Activated T-helper 1 cell treated with Interleukin-2 at 50 U/mL for 16 hours (primary cell): ENCODE data around the gene RIT1.

Experiments used
- DNase-seq: peaks from one replicate; pipeline ENCODE4 v3.0.0-alpha.2; 2020; ENCODE audit warnings: low read depth

The RIT1 gene, protein sequence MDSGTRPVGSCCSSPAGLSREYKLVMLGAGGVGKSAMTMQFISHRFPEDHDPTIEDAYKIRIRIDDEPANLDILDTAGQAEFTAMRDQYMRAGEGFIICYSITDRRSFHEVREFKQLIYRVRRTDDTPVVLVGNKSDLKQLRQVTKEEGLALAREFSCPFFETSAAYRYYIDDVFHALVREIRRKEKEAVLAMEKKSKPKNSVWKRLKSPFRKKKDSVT

DNA sequence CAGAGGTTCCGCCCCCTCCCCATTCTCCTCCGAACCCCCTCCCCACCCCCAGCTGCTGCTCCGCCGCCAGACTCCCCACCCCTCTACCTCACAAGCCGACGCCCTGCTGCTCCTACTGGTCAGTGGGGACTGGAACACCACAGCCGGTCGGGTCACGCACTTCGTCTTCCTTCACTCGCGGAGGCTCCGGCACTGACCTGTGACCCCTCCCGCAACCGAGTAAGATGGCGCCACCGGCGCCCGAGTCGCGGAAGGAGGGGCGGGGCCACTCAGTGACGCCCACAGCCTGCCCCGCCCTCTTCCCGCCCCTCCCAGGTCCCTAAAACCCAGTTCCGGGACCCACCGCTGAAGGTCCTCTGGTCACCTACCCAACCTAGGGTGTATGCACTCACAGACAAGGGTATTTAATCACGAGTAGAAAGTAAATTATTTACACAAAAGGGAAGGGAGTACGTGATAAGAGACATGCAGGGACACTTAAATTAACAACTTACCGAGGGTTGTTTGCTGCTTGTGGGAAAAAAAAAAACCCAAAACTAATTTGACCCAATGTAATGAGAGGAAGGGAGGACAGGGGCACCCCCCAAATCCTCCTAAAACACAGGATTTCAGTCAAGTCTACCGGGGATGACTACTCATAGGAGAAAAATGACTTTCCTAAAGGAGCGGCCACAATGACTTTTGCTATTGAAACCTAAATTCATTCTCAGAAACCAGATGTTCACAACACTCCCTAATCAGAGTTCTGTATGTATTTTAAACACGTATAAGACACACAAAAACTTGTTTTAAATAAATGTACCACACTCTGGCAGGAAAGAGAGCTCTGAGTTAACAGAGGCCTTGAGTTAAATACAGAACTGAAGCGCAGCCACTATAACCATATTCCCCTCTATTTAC lies at the start of gene RIT1:
Gene RIT1 (minus strand): TSS at position 194 of the 900 bp plus-strand sequence. CDS start 588 bp downstream, outside the sequence.
- peak; percentile 77 for DNase-seq

DNA sequence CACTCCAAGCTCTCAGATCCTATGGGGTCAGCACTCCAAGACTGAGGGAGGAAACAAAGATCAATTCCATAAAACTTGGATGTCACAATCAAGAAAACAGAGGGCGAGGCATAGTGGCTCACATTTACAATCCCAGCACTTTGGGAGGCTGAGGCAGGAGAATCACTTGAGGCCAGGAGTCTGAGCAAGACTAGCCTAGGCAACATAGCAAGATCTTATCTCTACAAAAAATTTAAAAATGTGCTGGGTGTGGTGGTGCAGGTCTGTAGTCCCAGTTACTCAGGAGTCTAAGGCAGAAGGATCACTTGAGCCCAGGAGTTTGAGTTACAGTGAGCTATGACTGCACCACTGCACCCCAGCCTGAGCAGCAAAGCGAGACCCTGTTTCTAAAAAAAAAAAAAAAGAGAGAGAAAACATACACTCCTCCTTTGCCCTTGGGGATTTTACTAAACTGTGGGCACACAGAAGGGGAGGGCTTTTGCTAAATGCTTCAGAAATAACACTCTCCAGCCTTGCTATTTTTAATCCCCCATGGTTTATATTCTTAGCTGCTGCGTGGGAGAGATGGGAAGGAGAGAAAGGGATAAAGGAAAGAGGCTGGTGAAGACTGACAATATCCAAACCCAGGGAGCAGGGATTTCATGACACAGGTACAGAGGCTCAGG lies 49.1 kb upstream of the RIT1 start:
- DNase-seq, result no peak

DNA sequence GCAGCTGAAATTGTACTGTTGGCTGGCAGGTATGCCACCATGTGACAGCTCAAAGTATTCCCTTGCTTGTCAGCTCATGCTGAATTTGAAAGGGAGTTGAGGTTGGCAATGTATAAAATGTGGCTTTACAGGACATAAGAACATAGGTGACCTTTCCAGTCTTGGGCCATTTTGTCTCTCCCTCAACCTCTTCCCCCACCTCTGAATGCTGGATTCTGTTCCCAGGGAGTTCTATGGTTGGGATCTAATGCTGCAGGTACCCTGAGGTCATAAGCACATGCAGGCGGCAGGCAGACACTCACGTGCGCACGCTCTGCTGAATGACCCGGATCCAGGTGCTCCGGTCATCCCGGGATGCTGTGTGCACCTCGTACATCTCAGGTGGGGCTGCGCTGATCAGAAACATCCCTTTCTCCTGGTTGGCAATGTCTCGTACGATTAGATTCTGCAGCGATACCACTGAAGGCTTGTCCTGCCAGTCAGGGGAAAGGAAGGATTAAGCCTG lies 46.3 kb upstream of the RIT1 start:
- DNase-seq, result no peak

DNA sequence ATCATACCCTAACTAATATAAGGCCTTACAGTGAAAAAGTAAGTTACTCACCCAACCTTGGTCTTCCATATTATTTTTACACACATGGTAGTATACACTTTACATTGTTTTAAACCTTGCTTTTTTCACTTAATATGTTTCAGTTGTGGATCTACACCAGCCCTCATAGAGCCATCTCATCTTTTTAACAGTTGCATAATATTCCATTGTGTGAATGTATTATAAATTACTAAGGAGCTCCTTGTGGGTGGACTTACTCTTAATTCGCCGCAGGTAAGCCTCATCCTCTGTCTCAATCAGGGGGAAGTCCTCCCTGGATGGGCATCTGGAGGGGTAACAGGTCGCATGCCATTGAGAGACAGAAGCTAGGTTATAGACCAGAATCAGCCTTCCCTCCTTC lies 43.5 kb upstream of the RIT1 start:
- no peak for DNase-seq

DNA sequence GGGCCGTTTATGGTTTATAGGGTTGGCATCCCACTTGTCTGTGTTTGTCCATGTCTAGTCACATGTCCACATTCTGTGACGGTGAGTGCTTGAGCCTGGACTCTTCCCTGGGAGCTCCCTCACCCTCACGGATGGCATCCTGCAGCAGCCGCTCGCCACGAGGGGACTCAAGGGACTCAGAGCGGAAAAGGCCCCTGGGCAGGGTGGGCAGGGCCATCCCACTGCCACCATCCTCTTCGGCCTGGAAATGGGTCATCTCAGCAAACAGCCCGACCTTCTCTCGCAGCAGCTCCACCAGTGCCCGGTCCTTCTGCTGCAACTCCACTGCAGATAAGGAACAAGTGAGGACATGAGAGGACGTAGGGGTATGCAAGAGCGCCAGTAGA lies 41.3 kb upstream of the RIT1 start:
- DNase-seq, result no peak

DNA sequence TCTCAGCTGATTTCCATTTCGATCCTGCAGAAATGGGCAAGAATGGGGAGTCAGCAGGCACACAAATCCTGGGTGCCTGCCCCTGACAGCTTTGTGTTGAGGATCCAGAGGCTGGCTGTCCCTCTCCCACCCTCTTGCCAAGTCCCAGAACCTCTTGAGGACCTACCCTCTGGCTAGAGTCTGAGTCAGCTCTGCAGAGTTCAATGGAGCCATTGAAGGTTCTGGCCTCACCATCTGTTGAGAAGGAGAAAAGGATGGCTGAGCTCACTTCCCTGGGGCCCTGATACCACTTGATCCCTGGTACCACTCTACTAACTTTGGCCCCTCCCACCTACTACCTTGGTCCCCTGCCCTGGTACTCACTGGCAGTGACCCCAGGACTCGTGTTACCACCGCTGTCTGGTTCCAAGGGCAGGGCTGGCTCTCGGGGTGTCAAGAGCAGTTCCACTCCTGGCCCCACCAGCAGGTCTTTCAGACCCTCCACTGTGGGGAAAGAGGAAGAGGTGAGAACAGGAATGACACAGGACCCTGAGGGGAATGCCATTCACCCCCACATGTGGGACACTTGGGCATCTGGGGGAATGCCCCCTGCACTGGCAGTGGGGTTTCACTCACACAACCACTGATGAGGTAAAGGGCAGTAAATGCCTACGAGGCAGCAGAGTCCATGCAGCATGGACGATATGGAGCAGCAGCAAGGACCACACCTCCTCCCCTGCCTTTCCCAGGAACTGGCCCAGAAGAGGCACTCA lies 40.8 kb upstream of the RIT1 start:
- DNase-seq, result no peak

DNA sequence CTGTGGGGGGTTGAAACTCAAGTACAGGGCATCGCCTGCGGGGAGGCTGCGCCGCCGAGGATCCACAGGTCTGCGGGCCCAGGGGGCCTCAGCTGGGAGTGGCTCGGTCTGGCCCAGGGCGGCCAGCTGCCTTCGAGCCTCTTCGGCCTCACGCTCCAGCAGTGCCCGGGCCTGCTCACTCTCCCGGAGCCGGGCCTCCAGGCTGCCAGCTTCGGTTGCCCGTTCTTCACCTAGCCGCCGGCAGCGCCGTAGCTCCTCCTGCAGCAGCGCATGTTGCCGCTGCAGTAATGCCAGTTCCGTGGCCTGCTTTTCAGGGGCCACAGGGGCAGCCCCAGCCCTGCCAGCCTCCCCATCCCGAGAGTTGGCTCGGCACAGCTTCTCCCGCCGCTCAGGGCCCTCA lies 39.7 kb upstream of the RIT1 start:
- DNase-seq, result no peak

DNA sequence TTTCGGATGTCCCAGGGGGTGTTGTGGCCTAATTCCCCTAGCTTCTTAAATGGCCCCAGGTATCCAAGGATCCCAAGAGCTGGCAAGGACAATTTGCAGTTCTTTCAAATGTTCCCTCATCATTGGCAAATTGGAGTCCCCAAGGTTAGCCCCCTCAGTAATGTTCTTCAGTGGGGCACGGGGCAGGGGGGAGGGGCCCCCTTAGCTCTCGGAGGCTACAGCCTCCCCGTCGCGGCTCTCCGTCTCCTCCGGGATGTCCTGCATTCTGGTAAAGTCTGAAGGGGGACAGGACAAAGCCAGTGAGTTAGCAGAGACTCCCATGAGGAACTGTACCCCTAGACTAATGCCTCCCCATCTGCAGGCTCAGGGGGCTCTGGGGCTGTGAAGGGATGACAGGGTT lies 36.6 kb upstream of the RIT1 start:
- no peak for DNase-seq

DNA sequence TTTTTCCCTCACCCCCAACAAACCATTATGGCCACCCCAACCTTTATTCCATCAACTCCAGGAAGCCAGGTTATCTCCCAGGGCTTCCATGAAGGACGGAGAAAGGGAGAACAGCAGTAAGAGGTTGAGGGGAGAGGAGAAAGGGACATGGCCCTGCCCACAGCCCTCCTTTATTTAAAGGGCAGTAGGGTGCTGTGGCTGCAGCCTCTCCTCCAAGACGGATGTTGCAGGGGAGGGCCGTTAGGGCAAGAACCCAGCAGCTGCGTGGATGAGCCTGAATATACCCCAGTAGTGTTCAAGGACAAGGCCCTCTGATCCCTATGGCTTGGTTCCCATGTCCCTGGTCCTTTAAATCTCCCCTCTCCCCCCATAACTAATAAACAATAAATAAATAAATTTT lies 36.1 kb upstream of the RIT1 start:
- no peak for DNase-seq

DNA sequence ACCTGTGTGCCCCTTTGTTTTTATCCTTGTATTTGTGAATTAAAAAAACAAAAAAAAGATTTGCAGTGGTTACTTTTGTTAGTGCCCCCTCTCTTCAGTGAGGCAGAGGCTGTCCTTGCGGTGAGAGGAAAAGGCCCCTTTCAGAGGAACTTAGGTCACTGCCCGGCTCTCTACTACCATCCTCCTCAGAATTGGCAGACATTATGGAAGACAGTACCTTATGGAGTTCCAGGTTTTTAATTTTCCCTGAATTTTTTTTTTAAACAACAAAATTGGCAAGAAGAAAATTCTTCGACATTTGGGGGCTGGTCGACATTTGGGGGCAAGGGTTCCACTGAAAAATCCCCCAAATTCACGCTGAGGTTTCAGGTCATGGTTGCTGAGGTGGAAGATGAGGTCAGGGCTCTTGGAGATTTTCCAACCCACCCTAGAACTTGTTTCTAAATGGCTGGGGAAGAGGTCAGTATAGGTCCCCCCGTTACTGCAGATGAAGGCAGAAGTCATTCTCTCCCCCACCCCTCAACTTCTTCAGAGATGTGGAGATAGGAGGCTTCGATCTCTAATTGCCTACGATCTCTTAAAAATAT lies 35.6 kb upstream of the RIT1 start:
- no peak for DNase-seq

DNA sequence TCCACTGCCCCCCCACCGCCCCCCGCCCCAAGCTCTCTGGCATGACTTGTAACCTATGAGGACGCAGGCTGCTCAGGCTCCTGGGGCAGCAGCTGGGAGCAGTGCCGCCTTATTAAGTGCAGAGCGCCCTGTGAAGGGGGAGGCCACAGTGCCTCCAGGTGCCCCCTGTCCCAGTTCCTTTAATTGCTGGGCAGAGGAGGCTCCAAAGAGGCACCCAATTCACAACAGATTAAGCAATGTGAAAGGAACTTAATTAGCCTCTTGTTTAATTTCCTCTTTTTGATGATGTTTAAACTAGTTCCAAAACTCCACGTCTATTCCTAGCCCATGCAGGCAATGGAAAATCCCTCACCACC lies 33.3 kb upstream of the RIT1 start:
- no peak for DNase-seq

DNA sequence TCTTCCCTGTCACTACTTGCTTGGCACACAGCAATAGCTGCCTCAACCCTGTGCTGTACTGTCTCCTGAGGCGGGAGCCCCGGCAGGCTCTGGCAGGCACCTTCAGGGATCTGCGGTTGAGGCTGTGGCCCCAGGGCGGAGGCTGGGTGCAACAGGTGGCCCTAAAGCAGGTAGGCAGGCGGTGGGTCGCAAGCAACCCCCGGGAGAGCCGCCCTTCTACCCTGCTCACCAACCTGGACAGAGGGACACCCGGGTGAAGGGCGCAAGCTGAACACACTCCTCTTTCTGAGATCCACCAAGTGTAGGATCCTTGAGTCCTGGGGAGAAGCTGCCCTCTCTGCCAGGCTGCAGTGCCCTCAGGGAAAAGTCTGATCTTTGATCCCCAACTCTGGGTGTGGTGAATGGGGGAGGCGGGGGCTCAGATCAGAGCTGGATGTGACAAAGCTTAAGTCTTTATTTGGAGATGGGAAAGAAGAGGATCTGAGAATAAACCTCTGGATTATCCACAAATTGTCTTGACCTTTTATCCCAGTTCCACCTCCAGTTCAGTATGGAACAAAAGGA lies 31.5 kb upstream of the RIT1 start:
- no peak for DNase-seq

DNA sequence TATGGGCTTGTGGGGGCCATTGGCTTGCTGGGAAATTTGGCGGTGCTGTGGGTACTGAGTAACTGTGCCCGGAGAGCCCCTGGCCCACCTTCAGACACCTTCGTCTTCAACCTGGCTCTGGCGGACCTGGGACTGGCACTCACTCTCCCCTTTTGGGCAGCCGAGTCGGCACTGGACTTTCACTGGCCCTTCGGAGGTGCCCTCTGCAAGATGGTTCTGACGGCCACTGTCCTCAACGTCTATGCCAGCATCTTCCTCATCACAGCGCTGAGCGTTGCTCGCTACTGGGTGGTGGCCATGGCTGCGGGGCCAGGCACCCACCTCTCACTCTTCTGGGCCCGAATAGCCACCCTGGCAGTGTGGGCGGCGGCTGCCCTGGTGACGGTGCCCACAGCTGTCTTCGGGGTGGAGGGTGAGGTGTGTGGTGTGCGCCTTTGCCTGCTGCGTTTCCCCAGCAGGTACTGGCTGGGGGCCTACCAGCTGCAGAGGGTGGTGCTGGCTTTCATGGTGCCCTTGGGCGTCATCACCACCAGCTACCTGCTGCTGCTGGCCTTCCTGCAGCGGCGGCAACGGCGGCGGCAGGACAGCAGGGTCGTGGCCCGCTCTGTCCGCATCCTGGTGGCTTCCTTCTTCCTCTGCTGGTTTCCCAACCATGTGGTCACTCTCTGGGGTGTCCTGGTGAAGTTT lies 30.8 kb upstream of the RIT1 start:
- DNase-seq, result no peak

DNA sequence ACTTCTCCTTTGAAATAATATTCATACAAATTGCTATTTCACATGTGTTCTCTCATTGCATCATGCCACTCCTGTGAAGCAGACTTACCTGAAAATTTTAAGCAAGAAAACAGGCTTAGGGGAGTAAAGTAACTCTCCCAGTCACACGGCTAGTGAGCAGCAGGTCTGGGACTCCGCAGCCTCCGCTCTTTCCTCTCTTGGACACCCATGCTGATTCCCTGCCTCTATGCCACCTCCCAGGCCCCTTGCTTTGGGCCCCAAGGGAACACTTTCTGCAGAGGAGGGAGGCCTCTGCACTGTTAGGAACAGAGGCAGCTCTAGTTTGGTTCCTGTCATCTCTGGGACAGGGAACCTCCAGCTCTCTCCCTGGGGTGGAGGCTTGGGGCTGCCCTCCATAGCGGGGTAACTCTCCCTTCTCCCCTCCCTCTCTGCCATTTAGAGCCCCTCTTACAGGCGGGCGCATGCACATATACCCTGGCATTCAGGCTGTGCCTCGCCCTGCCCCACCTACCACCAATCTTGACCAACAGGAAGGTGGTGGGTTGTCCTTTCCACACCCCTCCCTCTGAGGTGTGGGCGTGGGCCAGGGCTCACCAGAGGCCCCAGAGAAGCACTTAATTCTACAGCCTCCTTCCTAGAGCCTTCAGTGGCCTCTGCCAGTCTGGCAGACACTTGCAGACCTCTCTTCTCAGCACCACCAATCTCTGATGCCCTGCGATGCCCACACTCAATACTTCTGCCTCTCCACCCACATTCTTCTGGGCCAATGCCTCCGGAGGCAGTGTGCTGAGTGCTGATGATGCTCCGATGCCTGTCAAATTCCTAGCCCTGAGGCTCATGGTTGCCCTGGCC lies 30.1 kb upstream of the RIT1 start, which contains the start of gene RXFP4:
Gene RXFP4 (plus strand): TSS at position 646 of the 852 bp plus-strand sequence. CDS start 72 bp downstream, at position 718.
- no peak for DNase-seq

DNA sequence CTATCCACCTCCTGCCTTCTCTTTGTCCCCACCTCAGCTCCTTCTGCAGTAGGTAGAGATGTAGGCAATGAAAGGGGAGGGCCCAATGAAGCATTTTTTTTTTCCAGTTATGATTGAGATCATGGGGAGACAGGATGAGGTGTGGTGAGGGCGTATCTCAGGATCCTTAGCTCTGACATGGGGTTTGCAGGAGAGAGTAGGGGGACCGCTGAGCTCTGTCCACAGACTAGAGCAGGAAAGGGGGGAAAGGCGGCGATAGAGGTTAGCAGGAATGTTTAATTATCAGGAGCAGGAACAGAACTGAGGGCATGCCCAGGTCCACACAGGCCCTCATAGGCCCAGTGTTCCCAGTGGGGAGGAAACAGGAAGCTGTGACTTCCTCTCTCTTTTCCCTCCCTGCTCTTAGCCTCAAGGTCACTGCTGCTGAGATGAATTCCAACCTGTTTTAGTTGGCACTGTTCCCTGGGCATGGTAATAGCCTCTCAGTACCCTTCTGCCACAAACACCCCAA lies 29.4 kb upstream of the RIT1 start:
- DNase-seq, result no peak

DNA sequence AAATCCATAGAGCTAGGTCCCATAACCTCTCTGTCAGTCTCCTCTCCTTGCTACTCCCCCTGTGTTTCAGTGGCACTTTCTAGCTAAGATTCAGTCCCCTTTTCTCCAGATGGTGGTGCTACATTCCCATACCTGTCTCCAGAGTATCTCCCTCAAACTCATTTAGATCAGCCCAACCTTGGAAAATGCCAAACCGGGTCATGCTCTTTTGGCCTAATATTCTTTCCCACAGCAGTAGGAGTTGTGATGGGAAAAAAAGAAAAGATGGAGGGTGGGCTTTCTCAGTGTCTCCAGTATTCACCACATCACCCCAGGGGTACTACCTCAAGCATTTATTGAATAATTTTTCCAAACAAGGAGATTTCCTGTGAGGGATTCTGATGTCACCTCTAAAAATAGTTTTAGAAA lies 27.1 kb upstream of the RIT1 start:
- DNase-seq, result no peak

DNA sequence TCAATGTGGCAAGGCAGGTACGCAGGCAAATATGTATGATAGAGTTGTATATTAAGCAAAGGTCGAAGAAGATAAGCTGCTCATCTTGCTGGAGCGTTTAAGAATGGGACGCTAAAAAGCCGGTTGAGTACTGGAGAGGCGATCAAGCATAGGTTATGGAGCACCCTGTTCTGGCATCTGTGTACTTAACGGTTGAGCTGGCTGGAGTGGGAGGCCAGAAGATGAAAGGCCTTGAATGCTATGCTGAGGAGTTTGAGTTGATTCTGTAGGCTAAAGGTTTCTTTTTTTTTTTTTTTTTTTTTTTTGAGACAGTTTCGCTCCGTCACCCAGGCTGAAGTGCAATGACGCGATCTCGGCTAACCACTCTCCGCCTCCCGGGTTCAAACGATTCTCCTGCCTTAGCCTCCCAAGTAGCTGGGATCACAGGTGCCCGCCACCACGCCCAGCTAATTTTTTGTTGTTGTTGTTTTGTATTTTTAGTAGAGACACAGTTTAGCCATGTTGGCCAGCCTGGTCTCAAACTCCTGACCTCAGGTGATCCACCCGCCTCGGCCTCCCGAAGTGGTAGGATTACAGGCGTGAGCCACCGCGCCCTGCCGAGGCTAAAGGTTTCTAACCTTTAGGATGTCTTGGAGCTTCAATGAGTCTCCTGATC lies 23.9 kb upstream of the RIT1 start:
- DNase-seq, result no peak

DNA sequence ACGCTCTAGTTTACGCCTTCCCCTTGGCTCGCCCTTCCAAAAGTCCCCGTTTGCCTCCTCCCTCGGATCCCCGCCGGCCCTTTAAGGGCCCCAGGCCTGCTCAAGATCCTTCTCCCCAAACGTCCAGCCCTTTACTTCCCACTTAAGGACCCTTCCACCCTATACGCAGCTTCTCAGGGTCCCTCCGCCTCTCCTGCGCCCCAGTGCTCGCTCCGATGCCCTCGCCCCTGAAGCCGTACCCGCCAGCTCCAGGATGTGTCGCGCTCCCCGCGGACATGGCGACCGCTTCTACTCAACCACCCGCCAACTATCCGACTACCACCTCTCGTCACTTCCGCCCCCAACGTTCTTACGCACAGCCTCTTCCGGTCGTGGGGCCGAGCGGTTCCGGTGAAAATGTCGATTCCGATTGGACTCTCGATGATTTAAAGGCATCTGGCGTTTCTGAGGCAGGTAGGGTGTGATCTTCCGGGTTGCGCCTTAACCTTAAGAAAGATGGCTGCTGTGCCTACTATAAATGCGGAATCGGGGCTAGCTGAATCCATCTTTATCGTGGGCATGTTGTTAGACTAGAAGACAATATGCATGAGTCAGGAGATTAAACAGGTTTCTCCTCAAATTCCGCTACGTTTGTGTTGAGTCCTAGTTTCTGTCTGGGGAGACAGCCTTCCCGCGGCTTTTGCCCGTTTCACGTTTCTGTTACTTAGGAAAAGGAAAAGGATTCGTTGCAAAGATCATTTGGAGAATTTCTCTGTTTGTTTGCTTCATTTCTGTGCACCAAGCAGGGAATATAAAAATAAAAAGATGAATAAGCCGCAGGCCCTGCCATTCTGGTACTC lies 23.2 kb upstream of the RIT1 start, which contains the start of gene KHDC4:
Gene KHDC4 (minus strand): TSS at position 317 of the 839 bp plus-strand sequence. CDS start 40 bp downstream, at position 277.
- peak; percentile 91 for DNase-seq
